H1 (cell line): ENCODE data around the gene ZNF764. TPM values are rescaled to one million over a fixed set of nuclear protein-coding genes. Genes with fewer than 3 reads are reported as not detected.

Source experiments
- CTCF ChIA-PET: fragments of 300-600 bp; sonication (Branson Sonifier 250); formaldehyde crosslinking; loops from one replicate; lab custom pipeline; 2021; ENCODE audit not compliant: partially characterized antibody; lab: Charles Lee
- POLR2A ChIA-PET: fragments of 300-600 bp; sonication (Branson Sonifier 250); formaldehyde crosslinking; loops from one replicate; lab custom pipeline; 2021; ENCODE audit warnings: inconsistent platforms; ENCODE audit not compliant: partially characterized antibody; lab: Charles Lee
- DNase-seq, 2 experiments: peaks; one replicate each; pipeline versions ENCODE4 v3.0.0 to v3.0.0-alpha.2; 2010 to 2022; ENCODE audit warnings: low spot score in 2 of 2, low read depth in 1 of 2, mixed read lengths in 1 of 2
- FAIRE-seq: peaks from 2 replicates; lab custom pipeline; 2011; peaks lifted over from hg19 to GRCh38; lab: Jason Lieb, UNC
- H2AFZ ChIP-seq: 2 replicates; pipeline ENCODE4 v1.8.1; 2012; ENCODE audit warnings: low read length, inconsistent platforms
- H2AK5ac ChIP-seq: 2 replicates; pipeline ENCODE4 v1.6.1; 2013; ENCODE audit warnings: low read depth, low read length
- H2BK120ac ChIP-seq: replicated peaks from 2 replicates; pipeline ENCODE3; 2013; ENCODE audit warnings: low read depth, low read length, inconsistent platforms
- H2BK12ac ChIP-seq: 2 replicates; pipeline ENCODE4 v1.6.1; 2013; ENCODE audit warnings: low read depth, low read length
- H2BK15ac ChIP-seq: 2 replicates; pipeline ENCODE4 v1.6.1; 2013; ENCODE audit warnings: low read length
- H2BK20ac ChIP-seq: 2 replicates; pipeline ENCODE4 v1.6.1; 2013; ENCODE audit warnings: low read length
- H2BK5ac ChIP-seq: 2 replicates; pipeline ENCODE4 v1.6.1; 2013; ENCODE audit warnings: low read depth, low read length
- H3K14ac ChIP-seq: 2 replicates; pipeline ENCODE4 v1.6.1; 2013; ENCODE audit warnings: inconsistent platforms; ENCODE audit not compliant: insufficient read length
- H3K18ac ChIP-seq: 2 replicates; pipeline ENCODE4 v1.6.1; 2013; ENCODE audit warnings: low read length; ENCODE audit errors: extremely low read depth
- H3K23ac ChIP-seq: 2 replicates; pipeline ENCODE4 v1.6.1; 2013; ENCODE audit warnings: inconsistent platforms; ENCODE audit not compliant: insufficient read length
- H3K23me2 ChIP-seq: 2 replicates; pipeline ENCODE4 v1.6.1; 2013; ENCODE audit warnings: low read depth, low read length
- H3K27ac ChIP-seq: 2 replicates; pipeline ENCODE4 v1.6.1; 2011; ENCODE audit warnings: low read depth, low read length, inconsistent platforms
- H3K27me3 ChIP-seq, 4 experiments: replicated peaks in 1 of 4; 1 replicate in 1 of 4; 2 replicates in 3 of 4; pipeline versions ENCODE4 v1.6.1 to v1.8.1; 2011 to 2013; ENCODE audit warnings: low read length in 3 of 4, mild to moderate bottlenecking in 3 of 4, inconsistent platforms in 2 of 4, mixed read lengths in 2 of 4, moderate library complexity in 1 of 4; ENCODE audit not compliant: control insufficient read depth in 3 of 4, insufficient read depth in 3 of 4; ENCODE audit errors: extremely low read depth in 1 of 4
- H3K36me3 ChIP-seq, 4 experiments: 2 replicates each; pipeline versions ENCODE4 v1.6.1 to v1.8.1; 2011 to 2013; ENCODE audit warnings: mild to moderate bottlenecking in 4 of 4, low read length in 3 of 4, moderate library complexity in 2 of 4, control low read depth in 1 of 4, inconsistent platforms in 1 of 4; ENCODE audit not compliant: insufficient read depth in 4 of 4, control insufficient read depth in 2 of 4
- H3K4ac ChIP-seq: replicated peaks from 2 replicates; pipeline ENCODE3; 2013; ENCODE audit warnings: low read length, low read depth, mixed read lengths, inconsistent platforms; ENCODE audit not compliant: insufficient read length
- H3K4me1 ChIP-seq, 4 experiments: replicated peaks in 1 of 4; 1 replicate in 1 of 4; 2 replicates in 3 of 4; pipeline versions ENCODE4 v1.6.1 to v1.8.1; 2011 to 2013; ENCODE audit warnings: low read length in 3 of 4, inconsistent platforms in 2 of 4, mixed read lengths in 1 of 4; ENCODE audit not compliant: insufficient read depth in 4 of 4, control insufficient read depth in 3 of 4
- H3K4me2 ChIP-seq, 2 experiments: 2 replicates each; pipeline versions ENCODE4 v1.6.1 to v1.8.1; 2011 to 2013; ENCODE audit warnings: low read depth in 2 of 2, low read length in 2 of 2, control low read depth in 1 of 2, inconsistent platforms in 1 of 2, mild to moderate bottlenecking in 1 of 2; ENCODE audit not compliant: insufficient read depth in 1 of 2
- H3K4me3 ChIP-seq, 4 experiments: fragments of 200-600, 300-600 bp in 1 of 4; sonication (generic), shearing (Covaris generic), sonication (Bioruptor Twin) in 1 of 4; 2 replicates each; pipeline versions ENCODE4 v1.5.1 to v1.8.1; 2011 to 2016; ENCODE audit warnings: low read length in 4 of 4, low read depth in 3 of 4, control low read depth in 2 of 4, inconsistent platforms in 2 of 4, mild to moderate bottlenecking in 2 of 4, mixed read lengths in 1 of 4, moderate library complexity in 1 of 4; ENCODE audit not compliant: insufficient read depth in 2 of 4; ENCODE audit errors: extremely low read depth in 1 of 4
- H3K56ac ChIP-seq: replicated peaks from 2 replicates; pipeline ENCODE3; 2013; ENCODE audit warnings: low read depth, mild to moderate bottlenecking, mixed read lengths, low read length, inconsistent platforms; ENCODE audit not compliant: insufficient read length
- H3K79me1 ChIP-seq: 2 replicates; pipeline ENCODE4 v1.6.1; 2013; ENCODE audit warnings: low read depth, low read length, control low read depth
- H3K79me2 ChIP-seq, 2 experiments: 2 replicates each; pipeline versions ENCODE4 v1.6.1 to v1.8.1; 2012 to 2013; ENCODE audit warnings: low read length in 2 of 2, mild to moderate bottlenecking in 2 of 2, inconsistent platforms in 1 of 2; ENCODE audit not compliant: insufficient read depth in 2 of 2, control insufficient read depth in 1 of 2
- H3K9ac ChIP-seq, 4 experiments: replicated peaks in 1 of 4; 1 replicate in 1 of 4; 2 replicates in 3 of 4; pipeline versions ENCODE4 v1.6.1 to v1.8.1; 2011 to 2013; ENCODE audit warnings: low read depth in 3 of 4, low read length in 3 of 4, control low read depth in 2 of 4, mild to moderate bottlenecking in 2 of 4, moderate library complexity in 2 of 4, inconsistent platforms in 1 of 4; ENCODE audit errors: extremely low read depth in 1 of 4
- H3K9me3 ChIP-seq, 2 experiments: 2 replicates each; pipeline versions ENCODE4 v1.6.1 to v1.8.1; 2012 to 2013; ENCODE audit warnings: mild to moderate bottlenecking in 2 of 2, moderate library complexity in 2 of 2, control low read depth in 1 of 2, inconsistent platforms in 1 of 2, low read depth in 1 of 2, low read length in 1 of 2, mixed read lengths in 1 of 2; ENCODE audit not compliant: insufficient read depth in 2 of 2
- H4K20me1 ChIP-seq, 2 experiments: replicated peaks in 1 of 2; 2 replicates each; pipeline versions ENCODE3 to v1.8.1; 2011 to 2013; ENCODE audit warnings: inconsistent platforms in 2 of 2, low read length in 2 of 2, mild to moderate bottlenecking in 1 of 2; ENCODE audit not compliant: insufficient read depth in 2 of 2, control insufficient read depth in 1 of 2
- H4K5ac ChIP-seq: 2 replicates; pipeline ENCODE4 v1.6.1; 2013; ENCODE audit warnings: low read length, low read depth, mixed read lengths, inconsistent platforms; ENCODE audit not compliant: insufficient read length
- H4K8ac ChIP-seq: 2 replicates; pipeline ENCODE4 v1.8.0; 2013; ENCODE audit warnings: mild to moderate bottlenecking, moderate library complexity, low read length, inconsistent platforms; ENCODE audit not compliant: insufficient read depth; ENCODE audit errors: extremely low read depth
- H4K91ac ChIP-seq: replicated peaks from 2 replicates; pipeline ENCODE3; 2013; ENCODE audit warnings: low read length, mixed read lengths, inconsistent platforms; ENCODE audit not compliant: insufficient read length
- ASH2L ChIP-seq: fragments of 200-600, 300-600 bp; sonication (generic); IDR thresholded peaks from one replicate; pipeline ENCODE4 v1.7.1; 2017; ENCODE audit warnings: low read length
- ATF3 ChIP-seq: IDR thresholded peaks from 2 replicates; pipeline ENCODE4 v1.6.1; 2011; ENCODE audit warnings: low read depth, mild to moderate bottlenecking, low read length; ENCODE audit not compliant: insufficient read depth
- CREB1 ChIP-seq: IDR thresholded peaks from 2 replicates; pipeline ENCODE4 v1.6.1; 2012; ENCODE audit warnings: inconsistent platforms
- FOSL1 ChIP-seq: IDR thresholded peaks from 2 replicates; pipeline ENCODE4 v1.6.1; 2011; ENCODE audit warnings: mild to moderate bottlenecking, low read depth, low read length, moderate library complexity; ENCODE audit not compliant: insufficient read depth
- HDAC6 ChIP-seq: IDR thresholded peaks from one replicate; pipeline ENCODE4 v1.7.1; 2012; ENCODE audit warnings: low read depth, mild to moderate bottlenecking, inconsistent platforms, low read length, moderate library complexity
- RFX5 ChIP-seq: IDR thresholded peaks from 2 replicates; pipeline ENCODE4 v1.6.1; 2011; ENCODE audit warnings: low read depth, low read length, improper control_type of control experiment, borderline replicate concordance
- SIX5 ChIP-seq: IDR thresholded peaks from 2 replicates; pipeline ENCODE4 v1.6.1; 2011; ENCODE audit warnings: mild to moderate bottlenecking, low read depth, low read length
- TAF7 ChIP-seq: optimal IDR thresholded peaks from 2 replicates; pipeline ENCODE3; 2011; ENCODE audit warnings: low read depth, mild to moderate bottlenecking, inconsistent platforms, low read length, moderate library complexity, borderline replicate concordance
- USF2 ChIP-seq: IDR thresholded peaks from 2 replicates; pipeline ENCODE4 v1.6.1; 2011; ENCODE audit warnings: low read length, improper control_type of control experiment
- WGBS, 2 experiments: shearing (Covaris generic) in 1 of 2; methylation state at CpG; one replicate each; pipeline versions ENCODE4 v1.1.6 to v1.1.7; 2013 to 2015; ENCODE audit warnings: low lambda C conversion rate in 2 of 2, mixed read lengths in 2 of 2, inconsistent platforms in 1 of 2, low coverage in 1 of 2, missing lambda C conversion rate in 1 of 2; ENCODE audit not compliant: insufficient replicate concordance in 2 of 2, insufficient coverage in 1 of 2, insufficient read length in 1 of 2; ENCODE audit errors: extremely low coverage in 1 of 2, missing lambda C conversion rate in 1 of 2; 5-methylcytosine and 5-hydroxymethylcytosine counted together
- polyA plus RNA-seq, 7 experiments: library from polyadenylated mRNA; depleted of rRNA in 3 of 7; stranded (reverse) in 5 of 7; unstranded in 2 of 7; fragments of >200 nt in 5 of 7; fragments of 200-250 nt in 2 of 7; gene quantifications; 1 replicate in 5 of 7; 2 replicates in 1 of 7; 4 replicates in 1 of 7; pipeline versions ENCODE4 v1.2.1 to v1.2.3, GENCODE V29; 2011 to 2013; ENCODE audit warnings: missing spikeins in 2 of 7, mixed read lengths in 2 of 7
- total RNA-seq: library from RNA; stranded (reverse); fragmentation: NEBNext Ultra II Directional; extraction: Animal tissue kit (Norgen Biotek cat#: 25700); gene quantifications from 2 replicates; pipeline ENCODE4 v1.2.1, GENCODE V29; 2021
- TF ChIP-seq, protein P1 (sequence below): IDR thresholded peaks from 2 replicates; pipeline ENCODE4 v1.6.1; 2012; ENCODE audit warnings: inconsistent platforms

ZNF764 gene
- total and polyA plus RNA-seq, 2 of the 8 experiments (the other 6 are each of a cell fraction or from before 2014, with no cell fraction given) = 5.7 to 7.7 TPM

DNA sequence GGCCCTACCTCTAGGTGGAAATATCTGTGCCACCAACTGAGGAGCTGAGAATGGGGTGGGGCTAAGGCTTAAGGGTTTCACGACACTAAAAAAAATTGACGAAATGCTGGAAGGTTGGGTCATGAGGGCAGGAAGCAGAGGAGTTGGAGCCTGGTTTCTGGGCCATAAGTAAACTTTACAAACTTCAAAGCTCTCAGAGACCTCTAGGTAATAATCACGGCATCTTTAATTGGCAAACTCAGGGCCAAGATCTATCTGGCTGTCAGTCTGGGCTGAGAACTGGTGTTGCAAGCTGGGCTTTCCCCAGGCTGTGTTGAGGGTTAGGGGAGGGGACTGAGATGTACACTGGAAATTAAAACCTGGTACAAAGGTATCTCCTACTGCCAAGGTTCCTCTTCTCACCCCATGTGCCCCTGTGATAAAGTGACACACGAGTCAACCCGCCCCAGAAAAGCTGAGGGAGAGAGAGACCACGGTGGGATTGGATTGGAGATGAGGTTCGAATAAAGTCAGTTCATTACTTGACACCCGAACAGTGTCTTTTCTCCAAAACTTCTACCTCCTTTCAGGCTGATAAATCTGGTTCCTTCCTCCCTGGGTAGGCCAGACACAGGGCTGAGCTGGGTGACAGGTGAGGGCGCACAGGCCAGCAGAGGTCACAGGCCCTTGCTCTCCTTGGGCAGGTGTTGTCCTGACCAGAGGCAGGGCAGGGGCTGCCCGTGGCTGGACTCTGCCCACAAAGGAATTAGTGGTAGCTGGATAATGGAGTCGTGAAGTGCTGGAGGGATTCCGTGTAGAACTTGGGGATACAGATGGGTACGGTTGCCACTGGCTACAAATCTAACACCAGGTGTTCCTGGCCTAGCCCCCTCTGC lies 27.8 kb downstream of the ZNF764 start:
- 0 out of 4 replicates have a peak, but pooled peaks cover 0 to 4% of the 10 kb centered on the region in 2 experiments for H3K79me2 ChIP-seq
- no peak overlapping the region for H3K4me2 ChIP-seq
- no peak overlapping the region for H3K56ac ChIP-seq
- TF ChIP-seq ATF3 (no peak), RFX5 (no peak), SIX5 (no peak), CREB1 (no peak), FOSL1 (no peak), ASH2L (no peak), TAF7 (no peak), HDAC6 (no peak), USF2 (no peak)
- TF ChIP-seq, protein P1, sequence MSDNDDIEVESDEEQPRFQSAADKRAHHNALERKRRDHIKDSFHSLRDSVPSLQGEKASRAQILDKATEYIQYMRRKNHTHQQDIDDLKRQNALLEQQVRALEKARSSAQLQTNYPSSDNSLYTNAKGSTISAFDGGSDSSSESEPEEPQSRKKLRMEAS = no peak
- no peak overlapping the region for H4K8ac ChIP-seq
- H3K23ac ChIP-seq = no peak overlapping the region
- no peak overlapping the region for H3K14ac ChIP-seq
- no peak overlapping the region for H2BK5ac ChIP-seq
- H3K4ac ChIP-seq = no peak overlapping the region
- H3K4me1 ChIP-seq = peaks cover 5 to 7% (median 6%) of the 10 kb centered on the region in 4 experiments
- H4K91ac ChIP-seq = no peak overlapping the region
- H3K79me1 ChIP-seq = peaks cover 2% of the 10 kb centered on the region
- no peak overlapping the region for H4K5ac ChIP-seq
- H2BK15ac ChIP-seq = no peak overlapping the region
- no peak overlapping the region for H3K9ac ChIP-seq
- no peaks in the 10 kb centered on the region for H3K27me3 ChIP-seq
- H2BK120ac ChIP-seq = no peak overlapping the region
- H3K23me2 ChIP-seq = peaks cover 8% of the 10 kb centered on the region
- no peak for DNase-seq
- 93% methylated on average over 13 of the region's 13 CpGs; no CpG with 5 or more reads in 1 of the 2 experiments for WGBS, 2 experiments
- no peak overlapping the region for H2AK5ac ChIP-seq
- peaks cover 0 to 8% (median 2%) of the 10 kb centered on the region in 4 experiments; a peak in 2 of 8 replicates for H3K36me3 ChIP-seq
- H2BK12ac ChIP-seq = no peak overlapping the region
- H3K4me3 ChIP-seq = no peak overlapping the region
- ChIA-PET CTCF (interaction anchor here (0.8 to 2.9 kb wide), 6 partner anchors 62 to 100 kb away, joined by 3 to 12 read pairs (median 4); partner anchors contain the start of gene DCTPP1), POLR2A (interaction anchor here (0.9 to 3.2 kb wide), 11 partner anchors 12 to 121 kb away, joined by 3 to 20 read pairs (median 4); partner anchors contain the start of genes ZNF688 and ZNF764)
- FAIRE-seq = no peak
- no peaks in the 10 kb centered on the region for H3K9me3 ChIP-seq
- no peak overlapping the region for H2BK20ac ChIP-seq
- peaks cover 0 to 5% of the 10 kb centered on the region in 2 experiments for H4K20me1 ChIP-seq
- no peak overlapping the region for H2AFZ ChIP-seq
- no peak overlapping the region for H3K27ac ChIP-seq
- no peak overlapping the region for H3K18ac ChIP-seq
